ENCODE data around the gene WDR36.

DNA sequence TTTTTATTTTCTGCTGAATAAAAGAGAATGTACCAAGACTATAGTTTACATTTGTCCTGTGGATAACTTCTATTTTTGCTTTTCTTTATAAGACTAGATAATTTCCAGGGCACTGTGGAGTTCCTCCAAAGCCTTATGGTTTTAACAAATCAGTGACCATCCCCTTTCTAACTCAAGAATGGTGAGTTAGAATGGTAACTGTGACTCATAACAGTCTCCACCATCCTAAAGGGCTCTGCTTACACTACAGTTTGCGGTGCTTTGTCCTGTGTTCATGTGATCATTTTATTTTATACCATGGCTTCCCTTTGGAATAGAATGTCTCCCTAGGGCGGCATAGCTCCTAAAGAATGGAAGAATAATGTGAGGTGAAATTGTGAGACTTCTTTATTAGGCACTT lies 30.2 kb downstream of the WDR36 start:
- TF ChIP-seq, protein P1, sequence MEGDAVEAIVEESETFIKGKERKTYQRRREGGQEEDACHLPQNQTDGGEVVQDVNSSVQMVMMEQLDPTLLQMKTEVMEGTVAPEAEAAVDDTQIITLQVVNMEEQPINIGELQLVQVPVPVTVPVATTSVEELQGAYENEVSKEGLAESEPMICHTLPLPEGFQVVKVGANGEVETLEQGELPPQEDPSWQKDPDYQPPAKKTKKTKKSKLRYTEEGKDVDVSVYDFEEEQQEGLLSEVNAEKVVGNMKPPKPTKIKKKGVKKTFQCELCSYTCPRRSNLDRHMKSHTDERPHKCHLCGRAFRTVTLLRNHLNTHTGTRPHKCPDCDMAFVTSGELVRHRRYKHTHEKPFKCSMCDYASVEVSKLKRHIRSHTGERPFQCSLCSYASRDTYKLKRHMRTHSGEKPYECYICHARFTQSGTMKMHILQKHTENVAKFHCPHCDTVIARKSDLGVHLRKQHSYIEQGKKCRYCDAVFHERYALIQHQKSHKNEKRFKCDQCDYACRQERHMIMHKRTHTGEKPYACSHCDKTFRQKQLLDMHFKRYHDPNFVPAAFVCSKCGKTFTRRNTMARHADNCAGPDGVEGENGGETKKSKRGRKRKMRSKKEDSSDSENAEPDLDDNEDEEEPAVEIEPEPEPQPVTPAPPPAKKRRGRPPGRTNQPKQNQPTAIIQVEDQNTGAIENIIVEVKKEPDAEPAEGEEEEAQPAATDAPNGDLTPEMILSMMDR (IDR thresholded peaks at IDR 0.05), result no peak
- TF ChIP-seq POLR2A (IDR thresholded peaks at IDR 0.05), result no peak

Data from adrenal gland (tissue), 5 donors.